Inflammatory macrophage treated with lipopolysaccharide for 1 hour (primary cell): ENCODE results near the gene MUC13.
"Not testable (repeated sequence)": the region's sequence is repeated elsewhere in the genome, so short reads cannot be mapped to it uniquely, and the experiment has no call there.

Experiments
- DNase-seq, 2 donors: peaks; one replicate each; pipeline ENCODE4 v3.0.0-alpha.2; 2020 to 2022

MUC13 gene

GRCh38 chr3:124934577-124934976, at the start of gene MUC13:
TSS of gene MUC13 (minus strand) at chr3:124934751. CDS start at chr3:124934712, 39 bp downstream.
- DNase-seq: no peak

DNA sequence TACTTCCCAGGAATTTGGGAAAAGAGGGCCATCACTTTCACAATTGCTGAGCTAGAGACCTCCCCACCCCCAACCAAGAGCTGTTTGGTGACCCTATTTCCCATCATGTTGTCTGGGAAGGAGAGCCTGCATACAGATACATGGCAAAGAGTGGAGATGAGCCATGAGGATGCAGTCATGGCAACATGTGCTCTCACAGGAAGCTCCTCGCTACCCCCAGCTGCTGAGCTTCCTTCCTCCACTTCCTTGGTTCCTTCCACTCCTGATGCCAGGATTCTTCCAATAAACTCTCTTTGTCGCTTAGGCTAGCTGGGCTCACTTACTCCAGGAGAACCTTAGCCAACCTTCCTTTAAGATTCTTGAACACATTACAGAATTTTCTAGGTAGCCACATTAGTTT, 48.3 kb upstream of the MUC13 start:
- DNase-seq: no peak

- no peak for DNase-seq
Observed at GRCh38 chr3:124981472-124981871, 46.9 kb upstream of the MUC13 start.

GRCh38 chr3:124978627-124979026, 44.1 kb upstream of the MUC13 start:
- DNase-seq: no peak

DNA sequence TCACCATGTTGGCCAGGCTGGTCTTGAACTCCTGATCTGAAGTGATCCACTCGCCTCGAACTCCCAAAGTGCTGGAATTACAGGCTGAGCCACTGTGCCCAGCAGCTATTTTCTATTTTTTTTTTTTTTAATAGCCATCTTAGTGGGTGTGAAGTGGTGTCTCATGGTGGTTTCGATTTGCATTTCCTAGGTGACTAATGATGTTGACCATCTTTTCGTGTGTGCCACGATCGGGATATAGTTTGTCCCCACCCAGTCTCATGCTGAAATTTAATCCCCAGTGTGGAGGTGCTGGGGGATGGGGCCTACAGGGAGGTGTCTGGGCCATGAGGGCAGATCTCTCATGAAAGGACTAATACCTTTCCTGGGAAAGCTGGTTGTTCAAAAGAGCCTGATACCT, 41.8 kb upstream of the MUC13 start:
- DNase-seq: no peak

GRCh38 chr3:124974691-124975090, 40.1 kb upstream of the MUC13 start:
- no peak for DNase-seq

GRCh38 chr3:124973290-124973689, 38.7 kb upstream of the MUC13 start:
- DNase-seq: no peak

DNA sequence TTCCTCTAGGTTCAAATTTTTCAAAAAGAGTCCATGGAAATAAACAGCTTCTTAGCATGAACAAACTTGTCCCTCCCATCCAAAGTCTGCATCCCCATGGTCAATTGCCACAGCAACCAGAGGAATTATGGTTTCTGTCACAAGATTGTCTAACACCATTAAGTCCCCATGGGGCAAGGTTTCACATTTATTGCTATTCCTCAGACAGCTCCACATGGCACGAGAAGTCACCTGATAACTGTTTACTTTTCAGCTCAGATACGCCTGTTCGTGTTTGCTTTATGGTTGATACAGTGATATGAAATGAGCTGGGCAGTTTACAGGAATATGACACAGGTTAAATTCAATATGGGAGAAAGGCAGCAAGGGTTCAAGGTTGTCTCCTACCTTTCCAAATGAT, 37.9 kb upstream of the MUC13 start:
- DNase-seq: no peak

DNA sequence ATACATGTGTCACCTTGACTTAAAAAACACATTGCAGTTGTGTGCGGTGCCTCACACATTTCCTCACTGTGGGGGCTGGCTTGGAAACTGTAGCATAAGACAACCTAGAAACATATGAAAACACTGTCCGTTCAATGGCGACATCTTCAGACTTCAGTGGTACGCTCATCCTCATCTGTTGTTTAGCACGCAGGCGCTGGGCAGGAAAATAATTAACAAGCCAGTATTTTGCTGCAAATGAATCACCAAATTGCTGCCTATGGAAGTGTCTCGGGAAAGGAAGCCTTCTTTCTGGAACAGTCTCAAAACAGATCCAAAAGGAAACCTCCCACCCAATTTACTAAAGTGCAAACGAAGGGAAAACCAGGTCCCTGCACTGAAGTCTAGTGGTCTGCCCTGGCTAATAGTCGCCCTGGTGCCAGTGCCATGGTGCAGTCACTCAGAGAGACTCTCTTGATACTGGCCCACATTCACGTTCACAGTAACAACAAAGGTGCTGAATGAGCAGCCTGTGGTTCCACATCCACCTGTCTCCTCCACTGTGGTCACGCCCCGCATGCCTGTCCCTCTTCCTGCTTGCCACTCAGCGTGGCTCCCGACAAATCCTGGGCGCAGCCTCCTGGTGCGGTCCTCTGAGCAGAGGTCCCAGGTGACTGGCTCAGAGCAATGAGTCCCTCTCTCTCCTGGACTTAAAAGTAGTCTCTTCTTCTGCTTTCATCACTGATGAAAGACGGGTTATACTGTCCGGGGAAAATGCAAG, 35.6 kb upstream of the MUC13 start:
- DNase-seq: no peak

DNA sequence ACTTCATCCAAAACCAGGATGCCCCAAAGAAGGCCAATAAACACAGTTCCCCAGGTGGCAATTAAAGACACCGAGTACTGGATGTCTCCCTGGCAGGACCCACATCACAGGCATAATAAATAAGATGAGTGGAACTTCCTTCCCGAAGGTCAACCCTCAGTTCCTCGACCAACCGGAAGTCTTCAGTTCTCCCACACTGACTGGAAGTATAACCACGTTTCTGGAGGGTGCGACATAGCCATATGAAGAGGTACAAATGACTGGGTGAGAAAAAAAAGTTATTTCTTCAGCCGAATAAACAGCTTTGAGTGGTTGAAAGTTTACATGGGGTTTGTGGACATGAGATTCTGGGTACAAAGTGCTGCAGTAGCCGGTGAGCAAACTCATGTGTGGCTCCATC, 34.6 kb upstream of the MUC13 start:
- DNase-seq: no peak

DNA sequence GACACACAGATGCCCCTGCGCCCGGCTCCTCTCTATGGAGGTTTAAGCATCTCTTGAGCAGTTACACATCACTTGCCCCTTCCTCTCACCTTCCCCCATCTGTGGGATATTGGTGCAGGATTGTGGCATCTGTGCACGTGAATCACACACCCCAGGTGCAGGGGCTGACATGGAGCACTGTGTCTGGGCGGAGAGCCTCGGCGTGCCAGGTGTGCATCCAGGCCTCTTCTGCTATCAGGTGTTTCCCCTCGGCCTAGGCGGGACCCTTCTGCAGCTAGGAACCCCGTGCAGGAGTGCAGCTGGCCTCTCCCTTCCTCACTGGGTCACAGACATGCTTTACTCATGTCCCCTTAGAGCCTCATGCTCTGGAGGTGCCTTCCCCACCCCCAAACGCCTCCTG, 33.4 kb upstream of the MUC13 start:
- DNase-seq: no peak

GRCh38 chr3:124966521-124967445, 32.2 kb upstream of the MUC13 start:
- DNase-seq: peak in 1 of 2 donors; percentile 16

- DNase-seq: no peak
Observed at GRCh38 chr3:124965413-124965812, 30.9 kb upstream of the MUC13 start.

GRCh38 chr3:124964387-124964786, 29.8 kb upstream of the MUC13 start:
- no peak for DNase-seq

DNA sequence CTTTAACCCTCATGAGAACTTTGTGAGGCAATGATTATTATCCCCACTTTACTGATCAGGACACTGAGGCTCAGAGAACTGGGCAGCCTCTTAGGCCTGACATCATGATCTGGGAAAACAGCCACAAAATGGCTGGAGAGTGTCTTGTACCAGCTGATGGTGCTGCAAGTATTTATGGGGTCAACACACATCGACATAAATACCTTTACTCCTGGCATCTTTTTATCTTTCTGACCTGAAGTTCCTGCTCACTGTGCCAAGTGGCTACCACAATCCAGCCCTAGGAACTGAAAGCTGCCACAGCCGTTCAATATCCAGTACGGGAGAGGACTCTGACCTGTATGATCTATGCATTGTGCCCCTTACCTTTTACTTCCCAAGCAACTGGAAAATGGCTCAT, 29.2 kb upstream of the MUC13 start:
- DNase-seq: no peak

DNA sequence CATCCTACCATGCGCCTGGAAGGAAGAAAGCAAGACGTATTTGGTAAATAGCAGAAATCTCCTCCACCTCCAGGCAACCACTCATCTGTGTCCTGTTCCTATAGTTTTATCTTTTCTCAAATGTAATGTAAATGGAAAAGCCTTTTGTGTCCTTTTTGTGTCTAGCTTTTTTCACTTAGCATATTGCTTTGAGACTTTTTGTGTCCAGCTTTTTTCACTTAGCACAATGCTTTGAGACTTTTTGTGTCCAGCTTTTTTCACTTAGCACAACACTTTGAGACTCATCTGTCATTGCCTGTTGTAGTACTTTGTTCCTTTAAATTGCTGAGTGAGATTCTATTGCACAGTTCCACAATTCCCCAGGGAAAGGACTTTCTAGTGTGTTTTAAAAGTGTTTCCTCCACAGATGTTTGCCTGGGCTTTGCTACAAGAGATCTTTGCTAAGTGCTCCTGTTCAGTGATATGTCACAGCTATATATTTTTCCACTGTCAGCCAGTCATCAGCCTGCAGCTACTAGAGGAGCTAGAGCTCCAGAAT, 27.9 kb upstream of the MUC13 start:
- DNase-seq: no peak

DNA sequence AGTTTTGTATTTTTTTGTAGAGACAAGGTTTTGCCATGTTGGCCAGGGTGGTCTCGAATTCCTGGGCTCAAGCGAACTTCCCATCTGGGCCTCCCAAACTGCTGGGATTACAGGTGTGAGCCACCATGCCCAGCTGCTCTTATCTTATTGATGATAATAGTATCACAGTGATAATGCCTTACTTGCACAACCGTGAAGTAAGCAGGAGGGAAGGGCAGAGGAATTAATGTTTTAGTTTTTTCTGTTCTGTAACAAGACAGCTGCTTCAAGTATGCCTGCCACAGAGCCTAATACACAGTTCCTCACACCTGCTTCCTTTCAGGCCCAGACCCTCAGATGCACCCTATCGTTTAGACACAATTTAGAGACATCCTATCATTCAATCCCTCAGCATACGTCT, 26.1 kb upstream of the MUC13 start:
- no peak for DNase-seq

GRCh38 chr3:124960105-124960504, 25.6 kb upstream of the MUC13 start:
- DNase-seq: no peak

DNA sequence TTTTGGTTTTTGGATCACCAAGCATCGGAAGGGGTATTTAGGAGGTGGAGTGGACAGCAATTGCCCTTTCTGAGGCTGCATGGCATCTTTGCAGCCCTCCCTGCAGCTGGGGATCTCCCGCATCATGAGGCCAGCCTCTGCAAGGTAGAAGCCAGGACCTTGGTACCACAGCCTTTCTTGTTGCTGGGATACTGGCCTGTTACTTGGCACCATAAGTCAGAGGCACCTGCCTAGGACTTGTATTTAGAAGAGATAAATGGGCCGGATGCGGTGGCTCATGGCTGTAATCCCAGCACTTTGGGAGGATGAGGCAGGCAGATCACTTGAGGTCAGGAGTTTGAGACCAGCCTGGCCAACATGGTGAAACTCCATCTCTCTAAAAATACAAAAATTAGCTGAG, 23.4 kb upstream of the MUC13 start:
- DNase-seq: not testable (repeated sequence)

GRCh38 chr3:124952282-124952855, 17.8 kb upstream of the MUC13 start:
- DNase-seq: no peak

DNA sequence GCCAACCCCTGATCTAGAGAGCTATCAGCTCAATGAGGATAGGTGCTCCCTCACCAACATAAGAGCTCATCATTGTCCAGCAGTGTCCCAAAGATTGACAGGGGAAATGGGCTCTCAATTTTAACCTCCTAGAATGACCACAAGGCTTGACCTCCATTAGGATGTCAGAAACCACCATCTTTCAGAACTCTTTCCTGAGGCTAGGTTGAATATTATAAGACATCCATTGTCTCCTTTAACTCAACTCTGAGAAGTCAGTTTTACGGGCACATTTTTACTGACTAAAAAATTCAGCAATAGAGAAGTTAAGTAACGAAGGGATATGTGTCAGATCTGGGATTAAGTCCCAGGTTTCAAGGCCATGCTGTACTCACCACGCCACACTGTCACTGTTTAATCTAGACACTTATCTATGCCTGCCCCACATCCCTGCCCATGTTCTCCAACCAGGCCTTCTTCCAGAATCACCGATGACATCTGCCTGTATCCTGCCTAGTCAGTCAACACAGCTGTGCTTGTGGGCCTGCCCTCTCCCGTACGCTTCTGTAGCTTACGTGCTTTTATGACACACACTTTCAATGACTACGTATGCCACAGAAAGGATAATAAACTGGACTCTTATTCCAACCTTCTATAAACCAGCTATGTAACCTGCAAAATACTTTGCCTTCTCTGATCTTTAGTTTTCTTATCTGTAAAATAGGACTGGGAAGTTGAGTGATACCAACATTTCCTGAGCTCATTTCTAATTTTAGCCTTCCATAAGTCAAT, 17.1 kb upstream of the MUC13 start:
- no peak for DNase-seq

DNA sequence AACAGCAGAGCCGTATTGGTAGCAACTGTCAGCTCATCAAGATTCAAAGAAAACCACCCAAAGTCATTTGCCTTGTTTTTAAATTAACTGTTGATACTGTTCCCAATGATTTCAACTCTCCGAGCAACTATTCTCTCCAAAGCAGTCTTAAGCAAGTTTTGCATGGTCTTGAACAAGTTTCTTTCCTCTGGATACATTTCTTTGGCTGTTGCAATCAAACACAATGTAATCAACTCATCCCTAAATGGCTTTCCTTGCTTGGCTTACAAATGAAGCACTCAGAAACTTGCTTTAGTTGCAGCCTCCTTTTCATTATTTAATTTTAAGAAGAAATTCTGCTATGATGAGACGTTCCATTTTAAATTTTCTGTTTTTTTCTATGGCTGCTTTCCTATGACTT, 15.5 kb upstream of the MUC13 start:
- no peak for DNase-seq

GRCh38 chr3:124942613-124943012, 8.1 kb upstream of the MUC13 start:
- DNase-seq: no peak
